Mesenchymal stem cell (in vitro differentiated cells and primary cell): Measurements from ENCODE around the gene RERE.

Source experiments
- DNase-seq: peaks from one replicate; pipeline ENCODE4 v3.0.0-alpha.2; 2013
- H2AFZ ChIP-seq: one replicate; pipeline ENCODE4 v1.6.1; 2013; ENCODE audit warnings: low read depth, mild to moderate bottlenecking, control low read depth, inconsistent platforms, low read length, moderate library complexity
- H2AK5ac ChIP-seq: 2 replicates; pipeline ENCODE4 v1.6.1; 2013; ENCODE audit warnings: low read length, moderate library complexity, mild to moderate bottlenecking, inconsistent platforms; ENCODE audit not compliant: severe bottlenecking
- H2BK120ac ChIP-seq: one replicate; pipeline ENCODE4 v1.6.1; 2013; ENCODE audit warnings: low read depth, mild to moderate bottlenecking, inconsistent platforms, low read length, moderate library complexity
- H2BK12ac ChIP-seq, 2 experiments: one replicate each; pipeline ENCODE4 v1.6.1; 2013; ENCODE audit warnings: inconsistent platforms in 2 of 2, low read length in 2 of 2, mild to moderate bottlenecking in 2 of 2, moderate library complexity in 2 of 2, control low read depth in 1 of 2
- H2BK15ac ChIP-seq: one replicate; pipeline ENCODE4 v1.6.1; 2013; ENCODE audit warnings: mild to moderate bottlenecking, low read depth, inconsistent platforms; ENCODE audit not compliant: poor library complexity, severe bottlenecking
- H2BK5ac ChIP-seq: 2 replicates; pipeline ENCODE4 v1.6.1; 2013; ENCODE audit warnings: low read depth, mild to moderate bottlenecking, low read length, control low read depth, inconsistent platforms; ENCODE audit not compliant: poor library complexity, severe bottlenecking
- H3K14ac ChIP-seq, 2 experiments: one replicate each; pipeline ENCODE4 v1.6.1; 2013; ENCODE audit warnings: inconsistent platforms in 2 of 2, low read length in 2 of 2, control low read depth in 1 of 2, mild to moderate bottlenecking in 1 of 2, moderate library complexity in 1 of 2
- H3K18ac ChIP-seq, 2 experiments: one replicate each; pipeline ENCODE4 v1.6.1; 2013; ENCODE audit warnings: inconsistent platforms in 2 of 2, low read length in 2 of 2, control low read depth in 1 of 2, low read depth in 1 of 2, mild to moderate bottlenecking in 1 of 2
- H3K23ac ChIP-seq, 2 experiments: one replicate each; pipeline ENCODE4 v1.6.1; 2013; ENCODE audit warnings: inconsistent platforms in 2 of 2, low read length in 2 of 2, mild to moderate bottlenecking in 2 of 2, moderate library complexity in 2 of 2, control low read depth in 1 of 2
- H3K27ac ChIP-seq: 2 replicates; pipeline ENCODE4 v1.5.1; 2013; ENCODE audit warnings: mild to moderate bottlenecking, moderate library complexity, low read length, control low read depth, inconsistent platforms; ENCODE audit not compliant: poor library complexity, severe bottlenecking
- H3K27me3 ChIP-seq, 2 experiments: 2 replicates each; pipeline versions ENCODE4 v1.6.1 to v1.7.0; 2013; ENCODE audit warnings: low read length in 2 of 2, mild to moderate bottlenecking in 2 of 2, moderate library complexity in 2 of 2, control low read depth in 1 of 2, inconsistent platforms in 1 of 2; ENCODE audit not compliant: control insufficient read depth in 1 of 2, insufficient read depth in 1 of 2
- H3K36me3 ChIP-seq, 2 experiments: 2 replicates each; pipeline versions ENCODE4 v1.6.1 to v1.7.0; 2013; ENCODE audit warnings: low read length in 2 of 2, control low read depth in 1 of 2, inconsistent platforms in 1 of 2, low read depth in 1 of 2, mild to moderate bottlenecking in 1 of 2; ENCODE audit not compliant: insufficient read depth in 2 of 2, control insufficient read depth in 1 of 2
- H3K4ac ChIP-seq, 2 experiments: one replicate each; pipeline ENCODE4 v1.6.1; 2013; ENCODE audit warnings: inconsistent platforms in 2 of 2, low read length in 2 of 2, mild to moderate bottlenecking in 2 of 2, moderate library complexity in 2 of 2, control low read depth in 1 of 2, low read depth in 1 of 2
- H3K4me1 ChIP-seq: 2 replicates; pipeline ENCODE4 v1.6.1; 2013; ENCODE audit warnings: low read depth, low read length, control low read depth; ENCODE audit not compliant: control insufficient read depth, insufficient read depth
- H3K4me2 ChIP-seq: 2 replicates; pipeline ENCODE4 v1.6.1; 2013; ENCODE audit warnings: low read length, mild to moderate bottlenecking, inconsistent platforms; ENCODE audit not compliant: poor library complexity, severe bottlenecking
- H3K4me3 ChIP-seq, 2 experiments: 2 replicates each; pipeline versions ENCODE4 v1.5.1 to v1.7.0; 2013; ENCODE audit warnings: low read length in 2 of 2, mild to moderate bottlenecking in 2 of 2, control low read depth in 1 of 2, low read depth in 1 of 2; ENCODE audit not compliant: insufficient read depth in 1 of 2
- H3K79me1 ChIP-seq: replicated peaks from 2 replicates; pipeline ENCODE4 v1.6.1; 2013; ENCODE audit warnings: mild to moderate bottlenecking, control low read depth, low read length, inconsistent platforms; ENCODE audit not compliant: poor library complexity, severe bottlenecking
- H3K9ac ChIP-seq: 2 replicates; pipeline ENCODE4 v1.7.0; 2013; ENCODE audit warnings: mild to moderate bottlenecking, low read length, moderate library complexity
- H3K9me3 ChIP-seq: 2 replicates; pipeline ENCODE4 v1.7.0; 2013; ENCODE audit warnings: mild to moderate bottlenecking, low read length; ENCODE audit not compliant: control insufficient read depth
- H4K8ac ChIP-seq: one replicate; pipeline ENCODE4 v1.6.1; 2013; ENCODE audit warnings: inconsistent platforms, mild to moderate bottlenecking, low read length, moderate library complexity
- H4K91ac ChIP-seq: one replicate; pipeline ENCODE4 v1.6.1; 2013; ENCODE audit warnings: mild to moderate bottlenecking, low read length, inconsistent platforms
- WGBS: methylation state at CpG from one replicate; pipeline ENCODE4 v1.1.7; 2013; ENCODE audit warnings: mixed read lengths; 5-methylcytosine and 5-hydroxymethylcytosine counted together

The RERE gene

DNA sequence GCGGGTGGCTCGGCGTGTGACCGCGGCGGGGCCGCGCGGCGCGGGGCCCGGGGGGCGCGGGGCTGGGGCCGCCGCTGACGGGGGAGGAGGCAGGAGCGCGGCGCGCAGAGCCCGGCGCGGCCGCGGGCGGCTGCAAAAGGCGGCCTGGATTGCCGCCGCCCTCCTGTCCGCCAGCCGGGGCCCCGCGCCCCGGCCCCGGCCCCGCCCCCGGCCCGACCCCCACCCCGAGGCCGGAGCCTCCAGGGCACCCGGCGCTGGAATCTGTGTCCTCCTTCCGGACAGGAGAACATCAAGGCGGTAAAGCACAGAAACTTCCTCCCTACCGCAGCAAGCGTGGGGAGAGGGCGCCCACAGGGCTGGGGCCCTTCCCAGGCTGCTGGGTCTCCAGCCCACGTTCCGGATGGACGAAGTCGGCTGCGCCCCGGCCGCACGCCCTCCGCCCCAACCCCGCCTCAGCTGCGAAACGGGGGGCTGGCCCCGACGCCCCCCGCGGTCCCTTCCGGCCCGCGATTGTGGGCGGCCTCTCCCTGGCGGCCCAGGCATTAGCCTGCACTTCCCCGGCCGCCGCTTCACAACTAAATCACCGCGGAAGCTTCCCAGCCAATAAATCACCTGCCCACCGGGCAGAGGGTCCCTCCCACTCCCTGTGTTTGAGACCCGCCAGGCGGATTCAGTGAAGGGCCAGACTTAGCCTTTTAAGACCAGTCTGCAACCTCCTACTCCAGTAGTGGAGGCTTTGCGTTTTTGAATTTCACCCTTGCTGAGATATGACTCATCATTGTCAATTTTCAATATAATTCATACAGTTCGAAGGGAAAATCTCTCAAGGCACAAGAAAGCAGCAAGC, 393.5 kb downstream of the RERE start:
- Histone ChIP-seq H3K4me1 (peaks cover 15% of the 10 kb centered on the region), H2BK5ac (peak overlapping the region; percentile 67), H3K79me1 (peaks cover 11% of the 10 kb centered on the region), H3K9ac (peak overlapping the region; percentile 96), H3K4me3 (peak overlapping the region; percentile 77 to 95), H3K36me3 (peaks cover 4 to 20% of the 10 kb centered on the region in 2 experiments), H3K14ac (peak overlapping the region in 1 of 2 experiments; percentile 83), H2BK120ac (peak overlapping the region; percentile 94), H2AK5ac (no peak overlapping the region), H3K27me3 (no peaks in the 10 kb centered on the region), H4K91ac (peak overlapping the region; percentile 96), H3K4me2 (peak overlapping the region; percentile 88), H3K9me3 (no peaks in the 10 kb centered on the region), H2AFZ (peak overlapping the region; percentile 32), H2BK12ac (peak overlapping the region; percentile 78 to 96), H3K27ac (peak overlapping the region; percentile 76), H2BK15ac (peak overlapping the region; percentile 93), H3K23ac (peak overlapping the region in 1 of 2 experiments; percentile 93), H3K18ac (peak overlapping the region; percentile 94 to 96), H3K4ac (peak overlapping the region; percentile 85 to 94), H4K8ac (peak overlapping the region; percentile 69)
- under 1% methylated on average over 47 of the region's 79 CpGs for WGBS
- DNase-seq, result peak; percentile 73

DNA sequence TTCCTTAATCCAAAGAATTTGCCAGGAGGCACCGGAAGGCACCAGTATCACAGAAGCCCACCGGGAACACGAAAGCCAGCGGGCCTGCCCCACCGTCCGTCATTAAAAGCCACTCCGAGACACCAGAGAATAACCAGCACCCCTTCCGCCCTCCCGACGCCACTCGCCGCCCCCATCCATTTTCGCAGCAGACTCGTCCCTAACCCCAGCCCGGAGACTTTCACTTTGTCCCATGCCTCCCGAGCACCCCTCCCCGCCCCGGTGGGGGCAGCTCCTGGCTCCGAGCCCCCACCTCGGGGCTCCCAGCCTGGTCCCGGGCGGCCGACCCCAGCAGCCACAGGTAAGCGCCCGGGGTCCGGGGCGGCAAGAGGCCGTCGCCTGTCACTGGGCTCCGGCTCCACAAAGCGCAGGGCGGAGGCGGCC, 394.2 kb downstream of the RERE start:
- Histone ChIP-seq H3K27me3 (no peaks in the 10 kb centered on the region), H2AK5ac (no peak overlapping the region), H3K18ac (peak overlapping the region; percentile 7 to 88), H3K4ac (peak overlapping the region; percentile 0 to 49), H3K9me3 (no peaks in the 10 kb centered on the region), H3K14ac (peak overlapping the region in 1 of 2 experiments; percentile 83), H4K8ac (no peak overlapping the region), H3K36me3 (peaks cover 6 to 26% of the 10 kb centered on the region in 2 experiments), H3K9ac (peak overlapping the region; percentile 96), H2AFZ (no peak overlapping the region), H3K4me1 (peaks cover 16% of the 10 kb centered on the region), H3K79me1 (peaks cover 11% of the 10 kb centered on the region), H2BK120ac (peak overlapping the region; percentile 94), H3K27ac (peak overlapping the region; percentile 31), H2BK5ac (peak overlapping the region; percentile 67), H2BK12ac (peak overlapping the region in 1 of 2 experiments; percentile 63), H3K4me2 (peak overlapping the region; percentile 62), H2BK15ac (peak overlapping the region; percentile 92), H4K91ac (peak overlapping the region; percentile 57), H3K23ac (peak overlapping the region in 1 of 2 experiments; percentile 96), H3K4me3 (peak overlapping the region; percentile 77 to 95)
- DNase-seq, result peak; percentile 53
- 1% methylated on average over 17 of the region's 33 CpGs for WGBS

DNA sequence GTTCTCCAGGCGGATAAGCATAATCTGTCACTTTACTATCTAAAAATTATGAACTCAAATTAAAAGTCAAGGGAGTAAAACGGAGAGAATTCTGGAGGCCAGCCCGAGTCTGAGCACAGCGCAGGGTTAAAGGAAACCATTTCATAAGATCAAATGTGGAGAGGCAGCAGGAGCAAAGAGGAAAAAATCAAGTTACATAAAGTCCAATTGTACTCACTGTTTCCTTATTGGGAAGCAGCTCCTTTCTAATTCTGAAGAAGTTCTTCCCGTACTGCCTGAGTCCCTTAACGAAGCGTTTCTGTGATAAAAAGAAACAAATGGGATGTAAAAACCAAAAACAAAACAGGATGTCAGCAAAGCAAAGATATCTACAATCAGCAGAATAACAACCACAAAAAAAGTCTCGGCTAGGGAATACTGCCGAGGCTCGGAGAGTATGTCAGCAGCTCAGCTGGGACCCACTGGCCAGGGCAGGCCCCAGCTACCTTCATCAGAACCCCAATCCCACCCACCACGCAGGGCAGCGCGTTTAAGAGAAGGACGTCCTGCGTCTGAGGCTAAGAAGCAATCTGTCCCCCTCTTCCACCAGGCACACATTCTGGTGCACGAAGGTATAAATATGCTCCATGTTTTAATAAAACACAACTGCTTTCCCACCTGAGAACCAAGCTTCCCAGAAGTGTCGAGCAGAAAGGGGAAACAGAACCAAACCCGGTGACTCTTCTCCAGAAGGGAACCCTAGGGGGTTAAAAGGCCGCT, 394.8 kb downstream of the RERE start:
- Histone ChIP-seq H3K36me3 (peaks cover 9 to 32% of the 10 kb centered on the region in 2 experiments), H4K8ac (peak overlapping the region; percentile 52), H3K4me3 (peak overlapping the region; percentile 77 to 95), H2BK15ac (peak overlapping the region; percentile 95), H2BK120ac (no peak overlapping the region), H3K9ac (peak overlapping the region; percentile 96), H3K4ac (peak overlapping the region; percentile 2 to 49), H3K4me1 (peaks cover 20% of the 10 kb centered on the region), H3K79me1 (peaks cover 17% of the 10 kb centered on the region), H3K18ac (peak overlapping the region; percentile 7 to 88), H3K27ac (peak overlapping the region; percentile 31), H2BK12ac (peak overlapping the region in 1 of 2 experiments; percentile 63), H3K9me3 (no peaks in the 10 kb centered on the region), H3K23ac (peak overlapping the region in 1 of 2 experiments; percentile 5), H2BK5ac (peak overlapping the region; percentile 67), H3K4me2 (peak overlapping the region; percentile 62), H3K27me3 (no peaks in the 10 kb centered on the region), H2AFZ (no peak overlapping the region), H3K14ac (peak overlapping the region in 1 of 2 experiments; percentile 50), H2AK5ac (no peak overlapping the region), H4K91ac (peak overlapping the region; percentile 57)
- WGBS, result 4% methylated on average over 19 of the region's 19 CpGs
- peak; percentile 55 for DNase-seq
